GM19438 (cell line): ENCODE data around the gene MYO1D.
A peak's percentile ranks its signal among the peaks of the same experiment; 100 is the strongest.

ENCODE experiments used
- ATAC-seq: cut with Tn5 transposase; IDR thresholded peaks from one replicate; pipeline ENCODE4 v1.9.1; 2021; ENCODE audit warnings: low read depth; ENCODE audit not compliant: unreplicated experiment

Gene MYO1D

DNA sequence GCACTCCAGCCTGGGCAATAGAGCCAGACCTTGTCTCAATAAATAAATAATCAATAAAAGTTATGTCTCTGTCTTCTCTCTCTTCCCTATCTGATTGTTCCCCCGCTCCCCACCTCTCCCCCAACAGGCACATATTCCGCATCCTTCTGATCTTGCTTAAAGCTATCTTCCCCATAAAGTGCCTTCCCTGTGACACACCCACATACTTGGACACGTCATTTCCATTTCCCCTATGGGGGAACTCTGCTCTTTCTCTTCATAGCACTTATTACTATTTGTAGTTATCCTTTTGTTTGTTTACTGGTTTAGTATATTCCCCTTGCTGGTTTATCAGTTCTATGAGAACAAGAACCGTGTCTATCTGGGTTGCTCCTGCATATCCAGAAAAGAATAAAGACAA, 14.9 kb downstream of the MYO1D start:
- ATAC-seq = no peak

DNA sequence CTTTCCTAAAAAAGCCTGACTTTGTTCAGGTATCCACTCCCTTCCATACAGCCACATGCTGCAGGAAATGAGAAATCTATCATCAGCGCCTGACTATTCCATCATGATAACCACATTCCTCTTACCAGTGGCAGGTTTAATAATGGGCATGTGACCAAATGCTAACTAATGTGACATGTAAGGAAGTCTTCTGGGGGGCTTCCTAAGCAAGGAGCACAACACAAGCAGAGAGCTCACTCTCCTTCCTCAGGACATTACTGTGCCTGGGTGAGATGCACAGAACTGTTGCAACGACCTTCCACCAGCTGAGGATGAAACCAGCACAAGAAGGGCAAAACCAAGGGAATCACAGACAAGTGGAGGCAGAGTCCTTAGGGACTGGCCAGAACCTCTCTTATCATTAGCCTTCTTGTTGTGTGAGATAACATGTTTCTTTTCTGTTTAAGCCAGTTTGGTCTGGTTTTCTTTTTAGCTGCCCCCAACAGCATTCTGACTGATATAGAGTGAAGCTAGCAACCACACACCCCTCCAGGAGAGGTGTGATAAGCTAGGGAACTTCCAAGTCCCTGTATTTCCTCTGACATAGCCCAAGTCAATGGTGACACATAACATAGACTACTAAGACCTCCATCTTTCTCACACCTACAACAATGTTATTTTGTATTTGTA, 16.9 kb downstream of the MYO1D start:
- ATAC-seq = no peak

DNA sequence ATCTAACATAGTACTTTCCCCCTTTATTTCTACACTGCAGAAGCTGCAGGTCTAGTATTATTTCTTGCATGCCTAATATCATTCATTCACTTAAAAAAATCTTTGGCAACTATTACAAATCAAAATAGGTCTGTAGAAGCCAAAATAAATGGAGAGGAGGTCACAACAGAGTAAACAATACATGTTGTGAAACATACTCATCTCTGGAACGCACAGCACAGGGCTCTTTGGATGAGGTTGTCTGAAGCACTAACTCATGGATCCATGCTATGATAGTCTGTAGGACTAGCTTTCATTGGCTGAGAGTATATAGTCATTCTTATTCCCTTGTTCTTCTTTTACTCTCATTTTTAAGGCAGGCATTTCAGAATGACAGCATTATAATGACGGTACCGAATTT, 21.3 kb downstream of the MYO1D start:
- ATAC-seq = no peak

DNA sequence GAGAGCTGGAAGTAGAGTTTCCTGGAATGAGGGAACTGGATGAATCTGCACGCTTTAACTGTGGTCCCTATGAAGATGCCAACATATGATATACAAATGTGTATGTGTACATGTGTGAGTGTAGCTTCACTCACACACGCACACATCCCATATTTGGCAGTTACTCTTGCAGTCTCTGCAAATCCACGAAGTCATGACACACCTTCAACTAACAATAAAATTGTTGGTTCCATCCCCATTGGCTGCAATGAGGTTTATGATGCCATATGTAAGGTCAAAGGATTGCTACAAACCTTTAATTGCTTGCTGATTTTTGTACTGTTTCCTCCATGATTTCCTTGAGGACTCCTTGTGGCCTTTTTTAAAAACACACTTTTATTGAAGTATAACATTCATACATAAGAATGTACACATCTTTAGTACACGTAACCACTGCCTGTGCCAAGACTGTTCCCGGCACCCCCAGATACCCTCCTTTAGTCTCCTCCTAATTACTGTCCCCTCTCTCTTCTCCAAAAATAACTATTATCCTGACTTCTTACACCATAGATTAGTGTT, 22.0 kb downstream of the MYO1D start:
- no peak for ATAC-seq

- ATAC-seq = no peak
Measured at GRCh38 chr17:32854207-32854606, 22.7 kb downstream of the MYO1D start.

- no peak for ATAC-seq
Measured at GRCh38 chr17:32852811-32853210, 24.1 kb downstream of the MYO1D start.

DNA sequence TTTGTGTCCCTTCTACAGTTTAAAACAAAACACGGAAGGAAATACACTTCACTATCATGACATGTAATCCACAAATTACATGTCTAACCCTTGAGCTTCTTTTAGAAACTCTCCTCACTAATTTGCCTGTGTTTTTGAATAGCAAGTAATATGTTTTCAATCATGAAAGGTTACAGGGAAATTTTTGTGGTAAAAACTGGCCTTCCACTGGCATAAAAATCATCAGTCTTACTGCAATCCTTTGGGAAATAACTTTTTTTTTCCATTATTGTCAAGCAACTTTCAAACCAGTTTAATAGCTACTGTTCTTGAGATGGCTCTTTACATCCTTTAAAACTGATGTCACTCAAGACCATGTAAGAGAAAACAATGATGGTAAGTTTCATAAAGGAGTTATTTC, 27.0 kb downstream of the MYO1D start:
- no peak for ATAC-seq

GRCh38 chr17:32847977-32848376, 28.9 kb downstream of the MYO1D start:
- no peak for ATAC-seq

DNA sequence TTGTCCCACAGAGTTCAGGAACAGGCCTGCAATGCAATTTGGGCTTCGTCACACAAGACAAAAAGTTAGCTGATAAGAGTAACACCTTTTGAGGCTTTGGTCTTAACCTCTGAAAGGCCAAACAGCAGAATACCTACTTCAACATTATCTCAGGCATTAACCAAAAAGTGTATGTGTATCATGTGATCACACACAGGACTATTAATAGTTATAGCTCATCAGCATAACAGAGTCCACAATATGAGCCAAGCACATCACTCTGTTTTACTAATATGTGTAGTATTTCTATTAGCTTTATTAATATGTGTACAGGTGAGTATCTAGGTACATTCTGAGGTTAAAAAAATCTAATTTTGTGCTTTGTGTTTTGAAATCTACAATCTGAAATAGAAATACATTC, 30.8 kb downstream of the MYO1D start:
- ATAC-seq = no peak

DNA sequence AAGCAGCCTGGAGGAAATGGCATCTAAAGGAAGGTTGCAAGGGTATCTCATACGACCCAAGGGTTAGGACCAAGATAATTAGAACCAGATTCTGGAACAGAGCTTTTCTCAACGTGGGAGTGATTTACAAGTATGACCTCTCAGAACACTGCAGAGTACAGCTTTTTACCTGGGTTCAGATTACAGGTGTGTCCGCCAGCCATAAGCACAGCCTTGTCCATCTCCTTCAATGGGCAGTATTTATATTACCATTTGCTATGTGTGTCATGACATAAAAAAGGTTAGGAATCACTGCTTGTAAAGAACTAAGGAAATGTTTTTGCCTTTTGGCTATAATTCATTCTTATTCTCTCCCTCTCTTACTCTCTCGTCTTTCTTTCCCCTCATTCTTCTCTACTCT, 36.7 kb downstream of the MYO1D start:
- ATAC-seq = no peak

- no peak for ATAC-seq
Measured at GRCh38 chr17:32836527-32836926, 40.4 kb downstream of the MYO1D start.

- ATAC-seq = peak; percentile 70
Measured at GRCh38 chr17:32835291-32835761, 41.6 kb downstream of the MYO1D start.

- ATAC-seq = no peak
Measured at GRCh38 chr17:32834104-32834503, 42.8 kb downstream of the MYO1D start.

DNA sequence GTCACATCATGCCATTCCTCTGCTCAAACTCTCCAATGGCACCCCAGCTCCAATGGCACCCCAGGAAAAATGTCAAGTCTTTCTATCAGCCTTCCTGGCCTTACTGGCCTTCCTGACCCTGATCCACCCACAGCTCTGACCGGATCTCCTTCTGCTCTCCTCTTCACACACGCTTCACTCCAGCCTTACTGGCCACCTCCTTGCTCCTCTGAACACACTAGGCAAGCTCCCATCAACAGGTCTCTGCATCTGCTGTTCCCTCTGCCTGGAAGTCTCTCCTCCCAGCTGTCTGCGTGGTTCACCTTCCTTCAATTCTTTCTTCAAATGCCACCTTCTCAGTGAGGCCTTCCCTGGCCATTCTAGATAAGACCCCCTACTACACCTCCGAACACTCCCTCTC, 43.4 kb downstream of the MYO1D start:
- ATAC-seq = no peak

- no peak for ATAC-seq
Measured at GRCh38 chr17:32833076-32833475, 43.8 kb downstream of the MYO1D start.

GRCh38 chr17:32831627-32832243, 45.2 kb downstream of the MYO1D start:
- no peak for ATAC-seq

DNA sequence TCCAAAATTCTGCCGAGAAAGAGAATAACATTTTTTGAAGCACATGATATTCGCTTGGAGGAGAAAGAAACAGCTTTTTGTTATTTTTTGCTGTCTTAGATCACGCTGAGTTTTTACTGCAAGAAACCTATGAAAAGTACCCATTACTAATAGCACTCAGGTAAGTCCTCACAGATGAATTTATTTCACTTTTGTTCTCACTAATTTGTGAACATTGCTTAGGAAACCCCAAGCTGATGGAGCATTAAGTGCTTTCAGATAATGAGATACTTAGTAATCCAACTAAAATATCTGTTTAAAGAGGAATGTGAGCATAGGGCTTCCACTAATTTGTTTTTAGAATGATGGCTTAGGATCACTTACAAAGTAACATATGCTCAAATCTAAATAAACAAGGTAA, 45.7 kb downstream of the MYO1D start:
- ATAC-seq = no peak

GRCh38 chr17:32828822-32829221, 48.1 kb downstream of the MYO1D start:
- peak; percentile 20 for ATAC-seq

DNA sequence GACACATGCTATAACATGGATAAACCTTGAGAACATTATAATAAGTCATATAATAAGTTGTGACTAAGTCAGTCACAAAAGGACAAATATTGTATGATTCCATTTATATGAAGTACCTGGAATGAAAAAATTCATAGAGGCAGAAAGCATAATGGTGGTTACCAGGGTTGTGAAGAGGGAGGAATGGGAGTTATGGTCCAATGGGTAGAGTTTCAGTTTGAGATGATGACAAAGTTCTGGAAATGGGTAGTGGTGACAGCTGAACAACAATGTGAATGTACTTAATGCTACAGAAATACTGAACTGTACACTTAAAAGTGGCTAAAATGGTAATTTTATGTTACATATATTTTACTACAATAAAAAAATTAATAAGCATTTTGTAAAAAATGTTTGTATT, 49.7 kb downstream of the MYO1D start:
- ATAC-seq = no peak

DNA sequence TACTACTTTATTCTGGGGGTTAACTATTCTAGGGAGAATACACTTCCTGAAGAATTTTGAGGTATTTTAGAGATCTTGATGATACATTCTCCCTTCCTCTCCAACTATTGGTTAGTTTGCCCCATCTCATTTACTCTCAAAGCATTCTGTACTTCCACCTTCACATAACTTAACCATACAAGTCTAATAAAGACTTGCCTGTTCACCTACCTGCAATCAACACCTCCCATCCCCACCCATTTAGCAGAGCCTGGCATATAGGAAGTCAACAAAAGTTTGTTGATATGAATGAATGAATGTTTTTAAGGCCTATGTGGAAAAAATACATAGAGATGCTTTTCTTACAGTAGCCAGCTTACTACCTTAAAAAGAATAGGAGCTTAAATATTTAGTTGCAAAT, 50.8 kb downstream of the MYO1D start:
- ATAC-seq = no peak

- ATAC-seq = no peak
Measured at GRCh38 chr17:32824334-32824733, 52.6 kb downstream of the MYO1D start.

- no peak for ATAC-seq
Measured at GRCh38 chr17:32822996-32823395, 53.9 kb downstream of the MYO1D start.
